ENCODE results near the gene ZFYVE28. TPM values are rescaled to one million over a fixed set of nuclear protein-coding genes. Genes with fewer than 3 reads are reported as not detected.
A peak's percentile ranks its signal among the peaks of the same experiment; 100 is the strongest.
"Not testable (repeated sequence)": the region's sequence is repeated elsewhere in the genome, so short reads cannot be mapped to it uniquely, and the experiment has no call there.

The ZFYVE28 gene
- 1 to 10 TPM; 2.5 to 9.6 (median 4.8) TPM for total RNA-seq
- long read RNA-seq: 0 reads

DNA sequence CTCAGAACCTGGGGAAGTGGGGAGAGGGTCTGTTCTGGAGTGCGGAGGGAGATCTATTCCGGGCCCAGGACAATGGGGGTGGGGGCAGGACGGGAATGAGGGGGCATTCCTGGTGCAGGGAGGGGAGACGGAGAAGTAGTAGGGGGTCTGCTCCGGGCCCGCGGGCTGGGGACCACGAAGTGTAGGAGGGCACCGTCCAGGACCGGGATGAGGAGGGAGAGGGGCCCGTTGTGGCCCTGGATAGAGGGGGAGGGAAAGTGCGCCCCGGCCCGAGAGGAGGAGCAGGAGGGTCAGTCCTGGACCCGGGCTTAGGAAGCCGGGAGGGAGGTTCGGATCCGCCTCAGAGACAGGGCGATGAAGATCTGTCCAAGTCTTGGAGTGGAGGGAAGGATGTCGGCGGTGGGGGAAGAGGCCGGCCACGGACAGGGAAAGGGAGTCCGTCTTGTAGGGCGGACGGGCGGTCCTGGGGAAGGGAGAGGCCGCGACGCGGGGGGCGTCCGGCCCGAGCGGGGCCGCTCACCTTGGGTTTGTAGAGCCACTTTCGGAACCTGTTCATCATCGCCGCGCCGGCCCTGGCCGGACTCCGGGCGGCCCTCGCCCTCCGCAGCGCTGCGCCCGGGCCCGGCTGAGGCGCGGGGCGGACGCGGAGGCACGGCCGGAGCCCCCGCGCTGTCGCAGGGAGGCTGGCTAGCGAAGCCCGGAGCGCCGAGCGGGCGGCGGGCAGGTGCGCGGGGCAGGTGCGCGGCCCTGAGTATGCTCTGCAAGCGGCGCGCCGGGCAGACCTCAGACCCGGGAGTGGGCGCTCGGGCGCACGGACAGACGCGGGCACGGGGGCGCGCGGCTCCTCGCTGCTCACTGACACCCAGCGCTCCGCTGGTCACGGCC is at the start of gene ZFYVE28:
ZFYVE28 (minus strand) TSS at position 881 of the 885 bp plus-strand sequence; CDS start at position 559, 322 bp downstream.
- Histone ChIP-seq H3K27me3 (no peaks in the 10 kb centered on the region), H3K36me3 (no peaks in the 10 kb centered on the region), H3K9me3 (no peaks in the 10 kb centered on the region), H3K27ac (peak within 1 kb of the TSS in 1 of 3 donors; percentile 29), H3K4me1 (peaks cover 0 to 15% (median 3%) of the 10 kb centered on the region in 4 donors), H3K4me3 (peak within 1 kb of the TSS; percentile 56 to 80 (median 59))
- TF ChIP-seq, protein P1, sequence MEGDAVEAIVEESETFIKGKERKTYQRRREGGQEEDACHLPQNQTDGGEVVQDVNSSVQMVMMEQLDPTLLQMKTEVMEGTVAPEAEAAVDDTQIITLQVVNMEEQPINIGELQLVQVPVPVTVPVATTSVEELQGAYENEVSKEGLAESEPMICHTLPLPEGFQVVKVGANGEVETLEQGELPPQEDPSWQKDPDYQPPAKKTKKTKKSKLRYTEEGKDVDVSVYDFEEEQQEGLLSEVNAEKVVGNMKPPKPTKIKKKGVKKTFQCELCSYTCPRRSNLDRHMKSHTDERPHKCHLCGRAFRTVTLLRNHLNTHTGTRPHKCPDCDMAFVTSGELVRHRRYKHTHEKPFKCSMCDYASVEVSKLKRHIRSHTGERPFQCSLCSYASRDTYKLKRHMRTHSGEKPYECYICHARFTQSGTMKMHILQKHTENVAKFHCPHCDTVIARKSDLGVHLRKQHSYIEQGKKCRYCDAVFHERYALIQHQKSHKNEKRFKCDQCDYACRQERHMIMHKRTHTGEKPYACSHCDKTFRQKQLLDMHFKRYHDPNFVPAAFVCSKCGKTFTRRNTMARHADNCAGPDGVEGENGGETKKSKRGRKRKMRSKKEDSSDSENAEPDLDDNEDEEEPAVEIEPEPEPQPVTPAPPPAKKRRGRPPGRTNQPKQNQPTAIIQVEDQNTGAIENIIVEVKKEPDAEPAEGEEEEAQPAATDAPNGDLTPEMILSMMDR (IDR thresholded peaks at IDR 0.05): no peak
- TF ChIP-seq POLR2A (IDR thresholded peaks at IDR 0.05): peak; percentile 51
- no peak for ATAC-seq
- WGBS (ENCODE audit: insufficient coverage, low coverage, low lambda C conversion rate, missing lambda C conversion rate): 0% methylated on average over 11 of the region's 90 CpGs
- peak in 2 of 3 donors; percentile 42 to 71 for DNase-seq
- intact Hi-C loops (cut with DNase I): no loop called here

DNA sequence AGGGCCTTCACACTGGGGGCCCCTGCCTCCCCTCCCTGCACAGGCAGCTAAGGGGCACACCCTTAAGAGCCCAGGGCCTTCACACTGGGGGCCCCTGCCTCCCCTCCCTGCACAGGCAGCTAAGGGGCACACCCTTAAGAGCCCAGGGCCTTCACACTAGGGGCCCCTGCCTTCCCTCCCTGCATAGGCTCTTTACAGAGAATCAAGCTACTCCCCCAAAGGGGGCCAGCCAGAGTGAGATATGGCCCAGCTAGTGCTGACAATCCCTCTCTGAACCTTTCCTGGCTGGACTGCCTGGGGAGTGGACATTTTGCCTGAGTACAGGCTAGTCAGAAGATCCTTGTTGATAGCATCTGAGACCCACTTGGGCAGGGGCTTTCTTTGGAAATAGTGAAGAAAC is 47.1 kb upstream of the ZFYVE28 start:
- H3K27ac ChIP-seq; H3K9me3 ChIP-seq; H3K36me3 ChIP-seq; H3K27me3 ChIP-seq; DNase-seq; H3K4me3 ChIP-seq; ATAC-seq; intact Hi-C loops (cut with DNase I): not testable (repeated sequence)
- H3K4me1 ChIP-seq: peaks cover 0 to 17% (median 6%) of the 10 kb centered on the region in 4 donors

DNA sequence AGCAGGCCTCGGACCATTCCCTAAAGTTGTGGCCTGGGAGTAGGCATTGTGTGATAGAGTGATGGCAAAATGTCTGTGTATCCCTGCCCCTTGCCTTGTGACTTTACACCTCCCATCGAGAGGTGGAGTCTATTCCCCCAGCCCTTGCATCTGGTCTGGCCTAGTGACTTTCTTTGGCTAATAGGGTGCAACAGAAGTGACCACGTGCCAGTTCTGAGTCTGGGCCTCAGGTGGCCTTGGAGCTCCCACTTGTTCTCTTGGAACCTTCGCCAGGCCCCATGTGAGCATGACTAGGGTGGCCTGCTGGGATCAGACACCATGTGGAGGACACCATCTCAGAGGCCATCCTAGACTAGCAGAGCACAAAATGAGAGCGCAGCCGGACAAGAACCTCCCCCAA is 46.6 kb upstream of the ZFYVE28 start:
- H3K36me3 ChIP-seq: no peaks in the 10 kb centered on the region
- 100% methylated on average over 1 of the region's 6 CpGs for WGBS (ENCODE audit: insufficient coverage, low coverage, low lambda C conversion rate, missing lambda C conversion rate)
- H3K27me3 ChIP-seq: no peaks in the 10 kb centered on the region
- H3K4me3 ChIP-seq: no peak overlapping the region
- no peak for DNase-seq
- TF ChIP-seq, protein P1 (IDR thresholded peaks at IDR 0.05): no peak
- no peak for TF ChIP-seq POLR2A (IDR thresholded peaks at IDR 0.05)
- no peak for ATAC-seq
- no peak overlapping the region for H3K27ac ChIP-seq
- intact Hi-C loops (cut with DNase I): no loop called here
- H3K9me3 ChIP-seq: no peaks in the 10 kb centered on the region
- H3K4me1 ChIP-seq: peaks cover 0 to 14% (median 4%) of the 10 kb centered on the region in 4 donors

DNA sequence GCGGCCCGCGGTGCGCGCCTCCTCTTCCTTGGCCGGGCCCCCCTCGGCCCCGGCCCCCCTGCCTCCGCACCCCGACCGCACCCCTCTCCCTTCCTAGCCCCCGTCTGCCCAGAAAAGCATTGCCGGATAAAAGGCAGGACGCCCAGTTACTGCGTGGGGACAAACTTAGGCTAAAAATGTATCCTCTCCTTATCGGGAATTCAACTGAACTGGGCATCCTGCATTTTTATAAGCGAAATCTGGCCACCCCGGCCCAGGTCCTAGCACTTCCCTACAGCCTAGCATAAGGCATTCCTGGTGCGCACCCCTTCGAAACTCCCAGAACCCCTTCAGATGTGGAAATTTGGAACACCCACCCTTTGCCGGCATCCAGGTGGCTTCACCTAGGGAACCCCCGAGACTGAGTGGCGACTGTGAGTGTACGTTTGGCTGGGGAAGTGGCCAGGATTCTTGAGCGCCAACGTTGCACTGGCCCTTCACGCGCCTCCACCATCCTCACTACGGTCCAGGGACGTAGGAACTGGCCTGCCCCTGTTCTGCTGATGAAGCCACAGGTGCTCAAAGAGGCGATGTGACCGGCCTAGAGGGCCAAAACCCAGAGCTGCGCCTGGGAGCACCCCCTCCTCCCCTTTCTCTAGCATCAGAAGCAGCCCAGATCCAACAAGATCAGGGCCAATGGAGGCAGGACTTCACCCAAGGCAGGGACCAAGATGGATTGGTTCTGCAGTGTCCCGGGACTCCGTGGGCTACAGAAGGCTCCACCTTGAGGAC is 44.7 kb upstream of the ZFYVE28 start:
- no peak overlapping the region for H3K27ac ChIP-seq
- H3K36me3 ChIP-seq: no peaks in the 10 kb centered on the region
- no peaks in the 10 kb centered on the region for H3K27me3 ChIP-seq
- 17% methylated on average over 10 of the region's 35 CpGs for WGBS (ENCODE audit: insufficient coverage, low coverage, low lambda C conversion rate, missing lambda C conversion rate)
- TF ChIP-seq, protein P1 (IDR thresholded peaks at IDR 0.05): no peak
- no peak for TF ChIP-seq POLR2A (IDR thresholded peaks at IDR 0.05)
- peaks cover 0 to 14% (median 3%) of the 10 kb centered on the region in 4 donors for H3K4me1 ChIP-seq
- H3K9me3 ChIP-seq: no peaks in the 10 kb centered on the region
- DNase-seq (no peak), ATAC-seq (no peak)
- H3K4me3 ChIP-seq: peak overlapping the region; percentile 47 to 62 (median 51)
- intact Hi-C loops (cut with DNase I): no loop called here
